Natural killer cell (primary cell): ENCODE results near the gene ADAMTS20. TPM values are rescaled to one million over a fixed set of nuclear protein-coding genes. Genes with fewer than 3 reads are reported as not detected.

Experiments
- ATAC-seq, 3 donors: fragments of 150-1000 bp in 2 of 3; fragments of 200-7000 bp in 1 of 3; cut with Tn5 transposase; 1 replicate in 1 of 3; 2 replicates in 2 of 3; pipeline ENCODE4 v1.10.0; 2021; ENCODE audit warnings: mild to moderate bottlenecking in 2 of 3, moderate library complexity in 2 of 3
- DNase-seq, 2 donors: peaks; one replicate each; pipeline versions ENCODE4 v3.0.0 to v3.0.0-alpha.2; 2013 to 2021; ENCODE audit warnings: mixed read lengths in 1 of 2
- H3K27ac ChIP-seq: one replicate; pipeline ENCODE4 v1.5.1; 2013; ENCODE audit warnings: mild to moderate bottlenecking, low read length
- H3K27me3 ChIP-seq: one replicate; pipeline ENCODE4 v1.6.1; 2013; ENCODE audit warnings: low read length; ENCODE audit not compliant: control insufficient read depth, insufficient read depth
- H3K36me3 ChIP-seq: one replicate; pipeline ENCODE4 v1.6.1; 2013; ENCODE audit warnings: low read length; ENCODE audit not compliant: control insufficient read depth, insufficient read depth
- H3K4me1 ChIP-seq: one replicate; pipeline ENCODE4 v1.6.1; 2013; ENCODE audit warnings: low read length; ENCODE audit not compliant: control insufficient read depth, insufficient read depth
- H3K4me3 ChIP-seq: one replicate; pipeline ENCODE4 v1.5.1; 2013; ENCODE audit warnings: low read length
- H3K9me3 ChIP-seq: one replicate; pipeline ENCODE4 v1.6.1; 2013; ENCODE audit warnings: low read length; ENCODE audit not compliant: control insufficient read depth, insufficient read depth
- H3K27ac Mint-ChIP-seq, 2 donors: one replicate each; pipeline ENCODE4 v1.8.0; 2022; ENCODE audit warnings: mild to moderate bottlenecking in 2 of 2, mixed read lengths in 2 of 2, moderate library complexity in 1 of 2
- H3K27me3 Mint-ChIP-seq, 2 donors: one replicate each; pipeline ENCODE4 v1.8.0; 2022; ENCODE audit warnings: low read depth in 2 of 2, mixed read lengths in 2 of 2
- H3K36me3 Mint-ChIP-seq: one replicate; pipeline ENCODE4 v1.8.0; 2022; ENCODE audit warnings: mixed read lengths
- H3K4me1 Mint-ChIP-seq, 2 donors: one replicate each; pipeline ENCODE4 v1.8.0; 2022; ENCODE audit warnings: mixed read lengths in 2 of 2
- H3K4me3 Mint-ChIP-seq: one replicate; pipeline ENCODE4 v1.8.0; 2022; ENCODE audit warnings: mild to moderate bottlenecking, moderate library complexity, mixed read lengths
- H3K9me3 Mint-ChIP-seq, 2 donors: one replicate each; pipeline ENCODE4 v1.8.0; 2022; ENCODE audit warnings: mixed read lengths in 2 of 2
- CTCF ChIP-seq: fragments of 200-600 bp; IDR thresholded peaks from one replicate; pipeline ENCODE4 v1.8.0; 2022; ENCODE audit warnings: antibody characterized with exemption
- WGBS: methylation state at CpG from one replicate; pipeline ENCODE4 v1.1.7; 2013; ENCODE audit warnings: missing lambda C conversion rate; ENCODE audit not compliant: insufficient coverage; 5-methylcytosine and 5-hydroxymethylcytosine counted together
- intact Hi-C: fragments of 100-400 bp; cut with micrococcal nuclease; formaldehyde crosslinking; loops from one replicate; pipeline ENCODE4 v1.14.2; 2022
- total RNA-seq, 4 donors: library from RNA; stranded (reverse); fragments of 120-200 nt in 1 of 4; gene quantifications; one replicate each; pipeline versions ENCODE4 v1.2.3 to v1.2.4, GENCODE V29; 2013 to 2022

Gene ADAMTS20
- total RNA-seq, result not detected
- total RNA-seq (2013), result not detected

DNA sequence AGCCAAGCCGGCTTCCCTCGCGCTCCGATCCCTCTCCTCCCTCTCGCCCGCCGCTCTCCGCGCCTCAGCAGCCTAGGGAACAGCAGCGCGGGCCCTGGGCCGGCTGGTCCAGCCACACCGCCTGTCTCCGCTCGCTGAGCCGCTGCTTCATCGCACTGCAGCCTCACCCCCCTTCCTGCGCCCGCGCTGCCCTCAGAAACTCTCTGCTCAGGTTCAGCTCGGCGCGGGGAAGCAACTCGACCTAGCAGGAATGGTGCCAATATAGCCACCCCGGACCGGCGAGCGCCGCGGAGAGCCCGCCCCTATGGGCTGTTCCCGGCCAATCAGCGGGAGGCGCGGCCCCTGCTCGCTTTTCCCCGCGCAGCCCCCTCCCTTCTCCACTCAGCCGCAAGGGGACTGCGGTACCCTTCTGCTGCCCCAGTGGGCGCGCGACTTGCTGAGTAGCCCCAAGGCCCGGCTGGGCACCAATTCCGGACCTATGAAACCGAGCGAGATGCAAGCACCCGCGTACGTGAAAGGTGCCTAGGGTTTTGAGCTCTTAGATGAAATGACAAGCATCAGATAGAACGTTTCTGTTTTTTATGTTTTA, at the start of gene ADAMTS20:
Gene ADAMTS20, minus strand, starts transcription at position 233 of the 589 bp plus-strand sequence. CDS start 282 bp downstream, outside the sequence.
- Mint-ChIP-seq H3K4me3 (no peak within 1 kb of the TSS), H3K4me1 (no peaks in the 10 kb centered on the region), H3K27ac (no peak within 1 kb of the TSS), H3K27me3 (peaks cover 8 to 16% of the 10 kb centered on the region in 2 donors), H3K36me3 (peaks cover 17% of the 10 kb centered on the region), H3K9me3 (peaks cover 4 to 17% of the 10 kb centered on the region in 2 donors)
- intact Hi-C loops, result no loop called here
- Histone ChIP-seq H3K9me3 (peaks cover 2% of the 10 kb centered on the region), H3K4me3 (no peak within 1 kb of the TSS), H3K36me3 (no peaks in the 10 kb centered on the region), H3K27me3 (peaks cover 2% of the 10 kb centered on the region), H3K27ac (no peak within 1 kb of the TSS), H3K4me1 (no peaks in the 10 kb centered on the region)
- DNase-seq, result no peak
- WGBS, result 6% methylated on average over 51 of the region's 51 CpGs
- no peak for ATAC-seq
- no peak for TF ChIP-seq CTCF

GRCh38 chr12:43599708-43600107, 47.7 kb upstream of the ADAMTS20 start:
- no peak overlapping the region for H3K27ac Mint-ChIP-seq
- no peaks in the 10 kb centered on the region for H3K4me1 Mint-ChIP-seq
- no peaks in the 10 kb centered on the region for H3K9me3 ChIP-seq
- H3K36me3 Mint-ChIP-seq, result no peaks in the 10 kb centered on the region
- H3K27me3 Mint-ChIP-seq, result no peaks in the 10 kb centered on the region
- ATAC-seq, result no peak
- no peaks in the 10 kb centered on the region for H3K27me3 ChIP-seq
- H3K9me3 Mint-ChIP-seq, result no peaks in the 10 kb centered on the region
- no peaks in the 10 kb centered on the region for H3K4me1 ChIP-seq
- no CpG with 5 or more reads among the region's 1 CpG for WGBS
- H3K4me3 ChIP-seq, result no peak overlapping the region
- H3K36me3 ChIP-seq, result no peaks in the 10 kb centered on the region
- H3K27ac ChIP-seq, result no peak overlapping the region
- intact Hi-C loops, result no loop called here
- no peak overlapping the region for H3K4me3 Mint-ChIP-seq
- TF ChIP-seq CTCF, result no peak
- no peak for DNase-seq

DNA sequence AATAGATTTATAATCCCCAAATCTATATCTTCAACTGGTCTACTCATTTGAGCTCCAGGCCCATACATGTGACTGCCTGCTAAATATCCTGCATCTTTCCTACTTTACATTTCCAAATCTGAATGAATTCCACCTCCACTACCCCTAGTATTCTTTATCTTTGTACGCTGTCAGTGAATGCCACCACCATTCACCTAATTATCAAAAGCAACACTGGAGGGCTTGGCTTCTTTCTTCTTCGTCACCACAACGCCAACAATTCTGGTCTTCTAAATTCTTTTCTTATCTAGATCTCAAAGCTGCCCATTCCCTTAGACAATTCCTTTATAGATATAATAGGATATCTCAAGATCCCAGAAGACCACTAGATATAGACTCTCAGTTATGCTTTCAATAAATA, 47.1 kb upstream of the ADAMTS20 start:
- 86% methylated on average over 3 of the region's 3 CpGs for WGBS

More for the DNA sequence above, 47.1 kb upstream of the ADAMTS20 start:
- H3K9me3 ChIP-seq, result no peaks in the 10 kb centered on the region
- intact Hi-C loops, result no loop called here
- no peaks in the 10 kb centered on the region for H3K36me3 Mint-ChIP-seq
- H3K9me3 Mint-ChIP-seq, result no peaks in the 10 kb centered on the region
- H3K27me3 Mint-ChIP-seq, result no peaks in the 10 kb centered on the region
- H3K4me3 ChIP-seq, result no peak overlapping the region
- no peak overlapping the region for H3K27ac Mint-ChIP-seq
- ATAC-seq, result no peak
- H3K4me3 Mint-ChIP-seq, result no peak overlapping the region
- no peaks in the 10 kb centered on the region for H3K4me1 Mint-ChIP-seq
- no peak for TF ChIP-seq CTCF
- H3K36me3 ChIP-seq, result no peaks in the 10 kb centered on the region
- DNase-seq, result no peak
- H3K27ac ChIP-seq, result no peak overlapping the region
- no peaks in the 10 kb centered on the region for H3K27me3 ChIP-seq
- no peaks in the 10 kb centered on the region for H3K4me1 ChIP-seq
